GM21619 (cell line): ENCODE measurements around the gene CCDC198.

Source experiments
- ATAC-seq: cut with Tn5 transposase; IDR thresholded peaks from one replicate; pipeline ENCODE4 v1.9.1; 2021; ENCODE audit not compliant: unreplicated experiment

Gene CCDC198

DNA sequence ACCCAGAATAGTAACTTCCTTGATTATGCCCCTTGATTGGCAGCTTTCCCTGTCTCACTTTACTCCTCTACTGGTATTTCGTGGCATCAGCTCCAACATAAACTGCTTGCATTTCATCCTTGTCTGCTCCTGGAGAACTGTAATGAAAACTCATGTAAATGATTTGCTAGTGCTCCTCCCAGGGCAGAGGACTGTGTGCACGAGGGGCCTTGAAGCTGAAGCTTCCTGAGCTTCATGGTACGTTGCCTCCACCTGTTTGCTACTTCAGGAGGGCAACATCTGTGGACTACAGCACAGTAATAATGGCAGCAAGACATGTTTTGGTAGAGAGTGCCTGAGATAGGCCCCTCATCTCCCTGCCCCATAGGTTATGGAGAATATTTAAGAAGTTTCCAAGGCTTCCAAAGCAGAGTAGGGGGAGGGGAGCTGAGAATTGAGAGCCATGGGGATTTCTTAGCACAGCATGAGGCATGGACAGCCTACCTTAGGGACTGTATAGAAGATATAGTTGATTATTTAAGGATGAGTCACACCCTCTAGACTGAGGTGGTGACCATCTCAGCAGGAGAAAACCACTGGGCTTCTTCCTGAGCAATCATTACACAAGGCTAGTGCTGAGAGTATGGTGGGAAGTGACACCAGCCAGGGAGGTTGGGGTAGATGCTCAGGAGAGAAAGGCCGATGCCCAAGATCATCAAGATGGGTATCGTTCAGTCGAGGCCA lies 29.5 kb downstream of the CCDC198 start:
- peak; percentile 88 for ATAC-seq

GRCh38 chr14:57462551-57462950 lies 31.1 kb downstream of the CCDC198 start:
- ATAC-seq, result no peak

- no peak for ATAC-seq
Observed at GRCh38 chr14:57461777-57462320, 31.8 kb downstream of the CCDC198 start.

GRCh38 chr14:57435923-57436322 lies 57.7 kb downstream of the CCDC198 start:
- no peak for ATAC-seq

- no peak for ATAC-seq
Observed at GRCh38 chr14:57420986-57421385, 72.7 kb downstream of the CCDC198 start.

- no peak for ATAC-seq
Observed at GRCh38 chr14:57420033-57420432, 73.6 kb downstream of the CCDC198 start.
